Endothelial cell of umbilical vein (primary cell): ENCODE data around the gene MAPKAPK2. TPM values are rescaled to one million over a fixed set of nuclear protein-coding genes. Genes with fewer than 3 reads are reported as not detected.

ENCODE experiments used
- BruUV-seq: library from RNA; stranded (reverse); fragments of 400-500 nt; replicated peaks from 2 replicates; lab custom pipeline; 2021; lab: Mats Ljungman, UMichigan
- CTCF ChIA-PET: fragments of 300-600, 350-600 bp; sonication (Branson Sonifier 250); formaldehyde crosslinking; loops from one replicate; lab custom pipeline; 2021; ENCODE audit warnings: antibody characterized with exemption, inconsistent platforms; lab: Charles Lee
- POLR2A ChIA-PET: fragments of 300-600, 350-600 bp; sonication (Branson Sonifier 250); formaldehyde crosslinking; loops from one replicate; lab custom pipeline; 2021; ENCODE audit warnings: antibody characterized with exemption, inconsistent platforms; lab: Charles Lee
- DNase-seq: peaks from one replicate; pipeline ENCODE4 v3.0.0-alpha.2; 2011; ENCODE audit warnings: low read depth, low spot score
- FAIRE-seq: peaks from 2 replicates; lab custom pipeline; 2011; peaks lifted over from hg19 to GRCh38; lab: Jason Lieb, UNC
- H2AFZ ChIP-seq: 2 replicates; pipeline ENCODE4 v1.6.0; 2012; ENCODE audit warnings: low read depth, low read length, control low read depth, inconsistent platforms
- H3K27ac ChIP-seq: 2 replicates; pipeline ENCODE4 v1.5.1; 2011; ENCODE audit warnings: low read depth, mild to moderate bottlenecking, control low read depth, low read length, moderate library complexity; ENCODE audit not compliant: insufficient read depth
- H3K27me3 ChIP-seq, 2 experiments: 2 replicates each; pipeline versions ENCODE4 v1.6.0 to v1.6.1; 2011; ENCODE audit warnings: low read length in 2 of 2, mixed read lengths in 1 of 2; ENCODE audit not compliant: control insufficient read depth in 2 of 2, insufficient read depth in 2 of 2
- H3K36me3 ChIP-seq, 2 experiments: 2 replicates in 1 of 2; 3 replicates in 1 of 2; pipeline ENCODE4 v1.5.1; 2011; ENCODE audit warnings: low read length in 2 of 2, mild to moderate bottlenecking in 1 of 2, moderate library complexity in 1 of 2; ENCODE audit not compliant: control insufficient read depth in 2 of 2, insufficient read depth in 2 of 2; ENCODE audit errors: extremely low read depth in 1 of 2
- H3K4me1 ChIP-seq: 3 replicates; pipeline ENCODE4 v1.5.1; 2011; ENCODE audit warnings: mild to moderate bottlenecking, low read length; ENCODE audit not compliant: control insufficient read depth, insufficient read depth; ENCODE audit errors: extremely low read depth
- H3K4me2 ChIP-seq: 2 replicates; pipeline ENCODE4 v1.6.1; 2011; ENCODE audit warnings: low read length, control low read depth, mixed read lengths; ENCODE audit not compliant: insufficient read depth
- H3K4me3 ChIP-seq, 3 experiments: fragments of 200-600 bp in 1 of 3; sonication (generic), shearing (Covaris generic) in 1 of 3; replicated peaks in 1 of 3; 2 replicates each; pipeline ENCODE4 v1.5.1; 2011 to 2016; ENCODE audit warnings: control low read depth in 3 of 3, low read length in 3 of 3, mild to moderate bottlenecking in 2 of 3, inconsistent platforms in 1 of 3, low read depth in 1 of 3, moderate library complexity in 1 of 3; ENCODE audit not compliant: insufficient read depth in 1 of 3
- H3K79me2 ChIP-seq: 2 replicates; pipeline ENCODE4 v1.6.0; 2012; ENCODE audit warnings: low read length, inconsistent platforms; ENCODE audit not compliant: control insufficient read depth, insufficient read depth
- H3K9ac ChIP-seq: replicated peaks from 2 replicates; pipeline ENCODE3; 2011; ENCODE audit warnings: low read length, control low read depth; ENCODE audit not compliant: insufficient read depth; ENCODE audit errors: extremely low read depth
- H3K9me1 ChIP-seq: replicated peaks from 3 replicates; pipeline ENCODE4 v1.6.0; 2011; ENCODE audit warnings: mild to moderate bottlenecking, low read length; ENCODE audit not compliant: control insufficient read depth, insufficient read depth; ENCODE audit errors: extremely low read depth
- H3K9me3 ChIP-seq: replicated peaks from 2 replicates; pipeline ENCODE4 v1.5.1; 2012; ENCODE audit warnings: low read length, inconsistent platforms; ENCODE audit not compliant: control insufficient read depth, insufficient read depth
- H4K20me1 ChIP-seq: replicated peaks from 2 replicates; pipeline ENCODE3; 2011; ENCODE audit warnings: mild to moderate bottlenecking, low read length; ENCODE audit not compliant: control insufficient read depth, insufficient read depth; ENCODE audit errors: extremely low read depth
- CTCF ChIP-seq, 2 donors: IDR thresholded peaks; 1 replicate in 1 of 2; 2 replicates in 1 of 2; pipeline ENCODE4 v1.5.1; 2011; ENCODE audit warnings: low read length in 2 of 2, mild to moderate bottlenecking in 2 of 2, moderate library complexity in 2 of 2, control low read depth in 1 of 2, inconsistent platforms in 1 of 2, low read depth in 1 of 2; ENCODE audit not compliant: insufficient read depth in 1 of 2; ENCODE audit errors: extremely low read depth in 1 of 2
- EZH2 ChIP-seq: IDR thresholded peaks from 2 replicates; pipeline ENCODE4 v1.6.1; 2012; ENCODE audit warnings: borderline replicate concordance, low read depth, mild to moderate bottlenecking, moderate library complexity, low read length, inconsistent platforms; ENCODE audit not compliant: severe bottlenecking
- FOS ChIP-seq: IDR thresholded peaks from 2 replicates; pipeline ENCODE4 v1.6.1; 2011; ENCODE audit warnings: mild to moderate bottlenecking, low read length, moderate library complexity, borderline replicate concordance; ENCODE audit not compliant: insufficient read depth
- GATA2 ChIP-seq: IDR thresholded peaks from 2 replicates; pipeline ENCODE4 v1.7.0; 2011; ENCODE audit warnings: low read depth, mild to moderate bottlenecking, moderate library complexity, mixed read lengths, low read length; ENCODE audit not compliant: insufficient read length, insufficient read depth
- JUN ChIP-seq: IDR thresholded peaks from 2 replicates; pipeline ENCODE4 v1.6.1; 2011; ENCODE audit warnings: borderline replicate concordance, low read depth; ENCODE audit not compliant: insufficient read length, insufficient read depth
- MAX ChIP-seq: IDR thresholded peaks from 2 replicates; pipeline ENCODE4 v1.6.1; 2011; ENCODE audit not compliant: insufficient read depth, insufficient read length
- MYC ChIP-seq: IDR thresholded peaks from one replicate; pipeline ENCODE4 v1.6.1; 2011; ENCODE audit warnings: mild to moderate bottlenecking, low read depth, low read length
- POLR2A ChIP-seq: IDR thresholded peaks from 2 replicates; pipeline ENCODE4 v1.6.1; 2012; ENCODE audit warnings: low read depth, mild to moderate bottlenecking, control low read depth, low read length
- POLR2AphosphoS5 ChIP-seq: IDR thresholded peaks from 2 replicates; pipeline ENCODE4 v1.6.1; 2012; ENCODE audit warnings: low read depth, mild to moderate bottlenecking, control low read depth, low read length, moderate library complexity; ENCODE audit not compliant: insufficient read depth
- dilution Hi-C: fragments of 300-500 bp; cut with MboI; formaldehyde crosslinking; loops from one replicate; pipeline ENCODE4 v1.15.0; 2019; ENCODE audit warnings: low sequenced_read_pairs; ENCODE audit not compliant: extremely low pct_ligation_motif_present
- intact Hi-C: fragments of 100-400 bp; cut with micrococcal nuclease; formaldehyde crosslinking; loops from one replicate; pipeline ENCODE4 v1.10.0; 2022
- polyA plus RNA-seq, 4 experiments: library from polyadenylated mRNA; depleted of rRNA in 3 of 4; stranded (reverse) in 3 of 4; unstranded in 1 of 4; fragments of >200 nt; gene quantifications; 2 replicates each; pipeline versions ENCODE4 v1.2.1 to v1.2.3, GENCODE V29; 2011 to 2012; ENCODE audit warnings: missing spikeins in 1 of 4
- total RNA-seq: library from RNA; stranded (reverse); gene quantifications from 2 replicates; pipeline ENCODE4 v1.2.3, GENCODE V29; 2021

The MAPKAPK2 gene
- total and polyA plus RNA-seq, 2 donors (not counting 3 experiments of a cell fraction or from before 2014, with no cell fraction given): 52.9 to 69.1 TPM

- dilution Hi-C loops (no loop called here), intact Hi-C loops (no loop called here)
- H3K36me3 ChIP-seq: no peaks in the 10 kb centered on the region
- H2AFZ ChIP-seq: no peak overlapping the region
- no peaks in the 10 kb centered on the region for H3K9me3 ChIP-seq
- H3K9me1 ChIP-seq: no peaks in the 10 kb centered on the region
- H3K27ac ChIP-seq: no peak overlapping the region
- ChIA-PET POLR2A (no interaction called here), CTCF (interaction anchor here (0.7 to 3.5 kb wide), 3 partner anchors 11 to 24 kb away, joined by 3 to 21 read pairs (median 4); no protein-coding TSS in a partner anchor)
- no peak overlapping the region for H3K4me3 ChIP-seq
- no peak overlapping the region for H3K4me2 ChIP-seq
- DNase-seq (no peak), FAIRE-seq (no peak)
- peaks cover 8% of the 10 kb centered on the region for H4K20me1 ChIP-seq
- H3K79me2 ChIP-seq: peaks cover 33% of the 10 kb centered on the region
- H3K27me3 ChIP-seq: no peaks in the 10 kb centered on the region
- no peak overlapping the region for H3K9ac ChIP-seq
- no peaks in the 10 kb centered on the region for H3K4me1 ChIP-seq
- no TSS peak for BruUV-seq
- TF ChIP-seq EZH2 (no peak), CTCF (IDR thresholded peaks at IDR 0.05; ENCODE audit: extremely low read depth in 1 of 2, insufficient read depth in 1 of 2, low read depth in 1 of 2, low read length in 2 of 2) (no peak), POLR2A (no peak), MAX (no peak), MYC (no peak), FOS (no peak), GATA2 (no peak), JUN (no peak), POLR2AphosphoS5 (no peak)
Measured at GRCh38 chr1:206723805-206724472, 39.2 kb downstream of the MAPKAPK2 start.
